Neural cell (in vitro differentiated cells): ENCODE measurements around the gene C16orf90. TPM values are rescaled to one million over a fixed set of nuclear protein-coding genes. Genes with fewer than 3 reads are reported as not detected.

Source experiments
- H2AFZ ChIP-seq: fragments of 200-600, 300-800 bp; sonication (generic), shearing (Covaris generic); 2 replicates; pipeline ENCODE4 v1.6.0; 2014; ENCODE audit warnings: low read depth, mild to moderate bottlenecking, antibody characterized with exemption, low read length, moderate library complexity
- H3F3A ChIP-seq: fragments of 200-600 bp; shearing (Covaris generic); 2 replicates; pipeline ENCODE4 v1.6.1; 2016; ENCODE audit warnings: mild to moderate bottlenecking, moderate library complexity, mixed read lengths, antibody characterized with exemption, low read length; ENCODE audit not compliant: insufficient read depth, poor library complexity, severe bottlenecking
- H3K27ac ChIP-seq: fragments of 200-600, 300-800 bp; sonication (generic), shearing (Covaris generic); 2 replicates; pipeline ENCODE4 v1.5.1; 2014; ENCODE audit warnings: mild to moderate bottlenecking, low read length, moderate library complexity
- H3K27me3 ChIP-seq: fragments of 300-800, 200-600 bp; sonication (generic), shearing (Covaris generic); 2 replicates; pipeline ENCODE4 v1.6.0; 2014; ENCODE audit warnings: mild to moderate bottlenecking, low read depth, low read length, moderate library complexity; ENCODE audit not compliant: insufficient read depth
- H3K36me3 ChIP-seq: fragments of 300-800, 200-600 bp; sonication (generic), shearing (Covaris generic); 2 replicates; pipeline ENCODE4 v1.5.1; 2014; ENCODE audit warnings: mild to moderate bottlenecking, antibody characterized with exemption, low read length, moderate library complexity; ENCODE audit not compliant: insufficient read depth
- H3K4me2 ChIP-seq: fragments of 300-800, 200-600 bp; sonication (generic), shearing (Covaris generic); 2 replicates; pipeline ENCODE4 v1.6.0; 2014; ENCODE audit warnings: mild to moderate bottlenecking, low read length
- H3K4me3 ChIP-seq: fragments of 300-800, 200-600 bp; sonication (generic), shearing (Covaris generic); 2 replicates; pipeline ENCODE4 v1.5.1; 2014; ENCODE audit warnings: mild to moderate bottlenecking, low read length, moderate library complexity
- H3K79me2 ChIP-seq: fragments of 200-600 bp; shearing (Covaris generic); replicated peaks from 2 replicates; pipeline ENCODE4 v1.6.0; 2014; ENCODE audit warnings: mild to moderate bottlenecking, low read length, moderate library complexity; ENCODE audit not compliant: insufficient read depth
- H3K9ac ChIP-seq: fragments of 300-800, 200-600 bp; sonication (generic), shearing (Covaris generic); 2 replicates; pipeline ENCODE4 v1.6.1; 2016; ENCODE audit warnings: mild to moderate bottlenecking, low read length, mixed read lengths
- H3K9me2 ChIP-seq: fragments of 200-600 bp; shearing (Covaris generic); 2 replicates; pipeline ENCODE4 v1.6.1; 2016; ENCODE audit warnings: mild to moderate bottlenecking, low read length, mixed read lengths; ENCODE audit not compliant: insufficient read depth
- H3K9me3 ChIP-seq: fragments of 200-600, 300-800 bp; sonication (generic), shearing (Covaris generic); 2 replicates; pipeline ENCODE4 v1.6.1; 2016; ENCODE audit warnings: mild to moderate bottlenecking, mixed run types, low read length, moderate library complexity, mixed read lengths
- H4K20me1 ChIP-seq: fragments of 200-600 bp; shearing (Covaris generic); 2 replicates; pipeline ENCODE4 v1.6.1; 2016; ENCODE audit warnings: mild to moderate bottlenecking, mixed run types; ENCODE audit not compliant: insufficient read depth
- CTCF ChIP-seq: fragments of 450-650 bp; IDR thresholded peaks from 2 replicates; pipeline ENCODE4 v1.5.1; 2014; ENCODE audit warnings: antibody characterized with exemption, mild to moderate bottlenecking, moderate library complexity; ENCODE audit not compliant: poor library complexity, severe bottlenecking
- EP300 ChIP-seq: fragments of 450-650 bp; conservative IDR thresholded peaks from 2 replicates; pipeline ENCODE4 v1.6.1; 2014; ENCODE audit warnings: antibody characterized with exemption, mild to moderate bottlenecking, moderate library complexity; ENCODE audit not compliant: poor library complexity, severe bottlenecking
- EZH2 ChIP-seq: fragments of 200-600, 300-800 bp; shearing (Covaris generic), sonication (generic); IDR thresholded peaks from 2 replicates; pipeline ENCODE4 v1.6.1; 2014; ENCODE audit warnings: antibody characterized with exemption, low read length, borderline replicate concordance, mild to moderate bottlenecking; ENCODE audit not compliant: insufficient read depth, poor library complexity, severe bottlenecking
- MXI1 ChIP-seq: fragments of 450-650 bp; conservative IDR thresholded peaks from 2 replicates; pipeline ENCODE4 v1.6.1; 2014; ENCODE audit warnings: antibody characterized with exemption, mild to moderate bottlenecking; ENCODE audit not compliant: poor library complexity, severe bottlenecking
- POLR2AphosphoS5 ChIP-seq: IDR thresholded peaks from 2 replicates; pipeline ENCODE4 v1.6.1; 2012
- RAD21 ChIP-seq: fragments of 450-650 bp; conservative IDR thresholded peaks from 2 replicates; pipeline ENCODE4 v1.6.1; 2014; ENCODE audit warnings: antibody characterized with exemption, mild to moderate bottlenecking, moderate library complexity
- REST ChIP-seq: IDR thresholded peaks from 2 replicates; pipeline ENCODE4 v1.6.1; 2012; ENCODE audit warnings: borderline replicate concordance
- SMC3 ChIP-seq: fragments of 450-650 bp; conservative IDR thresholded peaks from 2 replicates; pipeline ENCODE4 v1.6.1; 2014; ENCODE audit warnings: antibody characterized with exemption, mild to moderate bottlenecking, moderate library complexity; ENCODE audit not compliant: poor library complexity
- TAF1 ChIP-seq: IDR thresholded peaks from 2 replicates; pipeline ENCODE4 v1.6.1; 2012; ENCODE audit warnings: low read depth
- polyA plus RNA-seq: library from polyadenylated mRNA; depleted of rRNA; stranded (reverse); fragments of >200 nt; gene quantifications from 2 replicates; pipeline ENCODE4 v1.2.3, GENCODE V29; 2014

The C16orf90 gene
- polyA plus RNA-seq, 1 donor from 2014 or later: not detected

- Histone ChIP-seq H3K4me2 (no peak overlapping the region), H3K9ac (no peak overlapping the region), H3K4me3 (no peak overlapping the region), H3K79me2 (peaks cover 15% of the 10 kb centered on the region), H3K9me3 (no peaks in the 10 kb centered on the region), H3K9me2 (no peaks in the 10 kb centered on the region), H3K27me3 (no peaks in the 10 kb centered on the region), H3K27ac (no peak overlapping the region), H3K36me3 (no peaks in the 10 kb centered on the region), H4K20me1 (no peaks in the 10 kb centered on the region), H2AFZ (no peak overlapping the region), H3F3A (no peaks in the 10 kb centered on the region)
- no peak for TF ChIP-seq MXI1
- no peak for TF ChIP-seq CTCF
- no peak for TF ChIP-seq SMC3
- TF ChIP-seq REST: no peak
Measured at GRCh38 chr16:3454631-3455147, 40.6 kb downstream of the C16orf90 start.

GRCh38 chr16:3454093-3454492 lies 41.2 kb downstream of the C16orf90 start:
- Histone ChIP-seq H3K9me2 (no peaks in the 10 kb centered on the region), H3K27me3 (no peaks in the 10 kb centered on the region), H3K27ac (no peak overlapping the region), H3F3A (no peaks in the 10 kb centered on the region), H3K79me2 (peaks cover 9% of the 10 kb centered on the region), H2AFZ (no peak overlapping the region), H3K36me3 (no peaks in the 10 kb centered on the region), H3K4me3 (no peak overlapping the region), H4K20me1 (no peaks in the 10 kb centered on the region), H3K9me3 (no peaks in the 10 kb centered on the region), H3K9ac (no peak overlapping the region), H3K4me2 (no peak overlapping the region)
- TF ChIP-seq EP300 (no peak), POLR2AphosphoS5 (no peak), SMC3 (no peak), TAF1 (no peak), MXI1 (no peak), CTCF (no peak), REST (no peak), EZH2 (no peak), RAD21 (no peak)
